Measurements from ENCODE around the gene ZBTB46. TPM values are rescaled to one million over a fixed set of nuclear protein-coding genes. Genes with fewer than 3 reads are reported as not detected.
A peak's percentile ranks its signal among the peaks of the same experiment; 100 is the strongest.

ZBTB46 gene
- total and polyA plus RNA-seq, 10 of the 15 experiments (the other 5 are each of a cell fraction or from before 2014, with no cell fraction given) = 0.15 to 0.92 (median 0.34) TPM

- TF ChIP-seq BRCA1 (IDR thresholded peaks at IDR 0.05; ENCODE audit: low read depth, low read length) (no peak), SMAD5 (IDR thresholded peaks at IDR 0.05; ENCODE audit: low read depth) (no peak), EGR1 (IDR thresholded peaks at IDR 0.05; ENCODE audit: borderline replicate concordance in 1 of 2, low read depth in 2 of 2, low read length in 2 of 2) (peak in 1 of 2 experiments; percentile 46; a peak in 1 of 3 replicates), ESRRA (IDR thresholded peaks at IDR 0.05; ENCODE audit: low read length) (no peak), HCFC1 (IDR thresholded peaks at IDR 0.05; ENCODE audit: low read length) (no peak), ATF2 (IDR thresholded peaks at IDR 0.05; ENCODE audit: low read length) (0 out of 2 replicates have a peak, but pooled peaks have one; percentile 30), STAT3 (IDR thresholded peaks at IDR 0.05; ENCODE audit: low read depth, low read length) (no peak), BCL11A (IDR thresholded peaks at IDR 0.05; ENCODE audit: low read depth, low read length) (no peak), TBL1XR1 (IDR thresholded peaks at IDR 0.05; ENCODE audit: low read depth, low read length) (no peak), ZNF207 (IDR thresholded peaks at IDR 0.05; ENCODE audit: borderline replicate concordance) (no peak), RAD51 (IDR thresholded peaks at IDR 0.05) (no peak), KLF5 (IDR thresholded peaks at IDR 0.05; ENCODE audit: partially characterized antibody) (no peak), TCF3 (IDR thresholded peaks at IDR 0.05; ENCODE audit: borderline replicate concordance, insufficient read depth, low read depth, low read length) (peak; percentile 67; the same call in 1 of the 2 replicates), WRNIP1 (IDR thresholded peaks at IDR 0.05; ENCODE audit: borderline replicate concordance, low read depth, low read length) (no peak), ZNF384 (IDR thresholded peaks at IDR 0.05; ENCODE audit: borderline replicate concordance, low read depth, low read length) (no peak), TCF7 (IDR thresholded peaks at IDR 0.05; ENCODE audit: borderline replicate concordance) (no peak), ETV6 (conservative IDR thresholded peaks at IDR 0.05 in 1 of 2, IDR thresholded peaks at IDR 0.05 in 1 of 2; ENCODE audit: borderline replicate concordance in 1 of 2, low read depth in 1 of 2) (no peak), CTCF (IDR thresholded peaks at IDR 0.05 in 2 of 3, conservative IDR thresholded peaks at IDR 0.05 in 1 of 3; ENCODE audit: control insufficient read depth in 2 of 3, extremely low read depth in 1 of 3, insufficient read depth in 1 of 3, low read depth in 3 of 3, low read length in 3 of 3) (no peak), ASH2L (IDR thresholded peaks at IDR 0.05; ENCODE audit: borderline replicate concordance, low read depth) (no peak), STAT1 (conservative IDR thresholded peaks at IDR 0.05) (no peak), CHD4 (IDR thresholded peaks at IDR 0.05) (no peak), IRF5 (IDR thresholded peaks at IDR 0.05; ENCODE audit: borderline replicate concordance) (no peak), SREBF1 (IDR thresholded peaks at IDR 0.05; ENCODE audit: low read length) (no peak), HDAC2 (IDR thresholded peaks at IDR 0.05) (no peak), TARDBP (IDR thresholded peaks at IDR 0.05; ENCODE audit: borderline replicate concordance) (peak; percentile 58; the same call in 1 of the 2 replicates), BACH1 (IDR thresholded peaks at IDR 0.05; ENCODE audit: borderline replicate concordance) (no peak), ZNF274 (IDR thresholded peaks at IDR 0.05; ENCODE audit: insufficient read depth, insufficient read length) (no peak), NFXL1 (IDR thresholded peaks at IDR 0.05; ENCODE audit: borderline replicate concordance) (no peak)
These were observed 132.2 kb downstream of the ZBTB46 start (continued) for GRCh38 chr20:63698739-63699465.

All from GM12878 (cell line).